H9 (cell line): ENCODE results near the gene DNAH1. TPM values are rescaled to one million over a fixed set of nuclear protein-coding genes. Genes with fewer than 3 reads are reported as not detected.
A peak's percentile ranks its signal among the peaks of the same experiment; 100 is the strongest.

ENCODE experiments used
- DNase-seq: peaks from one replicate; pipeline ENCODE4 v3.0.0-alpha.2; 2017
- H2AFZ ChIP-seq: one replicate; pipeline ENCODE4 v1.6.1; 2013; ENCODE audit warnings: mild to moderate bottlenecking, low read length, control low read depth, moderate library complexity
- H2AK5ac ChIP-seq: 2 replicates; pipeline ENCODE4 v1.6.1; 2013; ENCODE audit warnings: low read length, control low read depth, mixed read lengths; ENCODE audit not compliant: insufficient read length
- H2BK120ac ChIP-seq: one replicate; pipeline ENCODE4 v1.6.1; 2013; ENCODE audit warnings: low read depth, mild to moderate bottlenecking, low read length, control low read depth, inconsistent platforms; ENCODE audit not compliant: poor library complexity, severe bottlenecking
- H2BK12ac ChIP-seq: 2 replicates; pipeline ENCODE4 v1.6.1; 2013; ENCODE audit warnings: low read length, control low read depth, mixed read lengths, low read depth; ENCODE audit not compliant: insufficient read length
- H2BK15ac ChIP-seq: 2 replicates; pipeline ENCODE4 v1.6.1; 2013; ENCODE audit warnings: low read depth, low read length, control low read depth
- H2BK20ac ChIP-seq: one replicate; pipeline ENCODE4 v1.6.1; 2013; ENCODE audit warnings: low read depth, mild to moderate bottlenecking, low read length, control low read depth, inconsistent platforms; ENCODE audit not compliant: poor library complexity, severe bottlenecking
- H2BK5ac ChIP-seq: 2 replicates; pipeline ENCODE4 v1.6.1; 2013; ENCODE audit warnings: low read length, control low read depth, mixed read lengths; ENCODE audit not compliant: insufficient read length
- H3K14ac ChIP-seq: 2 replicates; pipeline ENCODE4 v1.6.1; 2013; ENCODE audit warnings: low read length, control low read depth; ENCODE audit not compliant: insufficient read depth
- H3K18ac ChIP-seq: 2 replicates; pipeline ENCODE4 v1.6.1; 2013; ENCODE audit warnings: low read depth, mild to moderate bottlenecking, mixed read lengths, low read length, control low read depth; ENCODE audit not compliant: insufficient read length
- H3K23ac ChIP-seq: 2 replicates; pipeline ENCODE4 v1.6.1; 2013; ENCODE audit warnings: low read length, control low read depth, mixed read lengths, low read depth; ENCODE audit not compliant: insufficient read length
- H3K23me2 ChIP-seq: 2 replicates; pipeline ENCODE4 v1.6.1; 2013; ENCODE audit warnings: low read depth, mild to moderate bottlenecking, mixed read lengths, low read length, control low read depth; ENCODE audit not compliant: insufficient read length, poor library complexity, severe bottlenecking
- H3K27ac ChIP-seq: 2 replicates; pipeline ENCODE4 v1.5.1; 2013; ENCODE audit warnings: low read length, control low read depth, mixed read lengths, low read depth; ENCODE audit not compliant: insufficient read length
- H3K27me3 ChIP-seq: 2 replicates; pipeline ENCODE4 v1.6.1; 2013; ENCODE audit warnings: low read length, control low read depth, inconsistent platforms; ENCODE audit not compliant: insufficient read depth
- H3K4ac ChIP-seq: 2 replicates; pipeline ENCODE4 v1.6.1; 2013; ENCODE audit warnings: low read depth, mild to moderate bottlenecking, control low read depth, inconsistent platforms, low read length, moderate library complexity
- H3K4me1 ChIP-seq: 2 replicates; pipeline ENCODE4 v1.6.1; 2013; ENCODE audit warnings: low read length, control low read depth, inconsistent platforms; ENCODE audit not compliant: insufficient read depth
- H3K4me2 ChIP-seq: 2 replicates; pipeline ENCODE4 v1.6.1; 2013; ENCODE audit warnings: low read length, control low read depth, mixed read lengths; ENCODE audit not compliant: insufficient read length, insufficient read depth
- H3K56ac ChIP-seq: 2 replicates; pipeline ENCODE4 v1.6.1; 2013; ENCODE audit warnings: low read depth, mild to moderate bottlenecking, mixed read lengths, low read length, control low read depth; ENCODE audit not compliant: insufficient read length
- H3K79me1 ChIP-seq: 2 replicates; pipeline ENCODE4 v1.6.1; 2013; ENCODE audit warnings: low read depth, mild to moderate bottlenecking, moderate library complexity, low read length, control low read depth, inconsistent platforms; ENCODE audit not compliant: insufficient read depth, poor library complexity, severe bottlenecking
- H3K79me2 ChIP-seq: 2 replicates; pipeline ENCODE4 v1.6.1; 2013; ENCODE audit warnings: low read length, control low read depth, inconsistent platforms; ENCODE audit not compliant: insufficient read depth
- H3K9ac ChIP-seq: 2 replicates; pipeline ENCODE4 v1.6.1; 2013; ENCODE audit warnings: low read length, control low read depth, mixed read lengths; ENCODE audit not compliant: insufficient read length; ENCODE audit errors: extremely low read depth
- H3K9me3 ChIP-seq: one replicate; pipeline ENCODE4 v1.6.1; 2013; ENCODE audit warnings: low read depth, low read length, inconsistent platforms; ENCODE audit not compliant: control insufficient read depth
- H3T11ph ChIP-seq: one replicate; pipeline ENCODE4 v1.6.1; 2013; ENCODE audit warnings: mild to moderate bottlenecking, low read length, control low read depth, inconsistent platforms
- H4K20me1 ChIP-seq: one replicate; pipeline ENCODE4 v1.6.1; 2013; ENCODE audit not compliant: control insufficient read depth, insufficient read length, insufficient read depth
- H4K5ac ChIP-seq: 2 replicates; pipeline ENCODE4 v1.6.1; 2013; ENCODE audit warnings: low read depth, mild to moderate bottlenecking, mixed read lengths, low read length, control low read depth; ENCODE audit not compliant: insufficient read length
- H4K8ac ChIP-seq: replicated peaks from 2 replicates; pipeline ENCODE4 v1.6.1; 2013; ENCODE audit warnings: low read length, control low read depth, mixed read lengths, low read depth; ENCODE audit not compliant: insufficient read length
- H4K91ac ChIP-seq: 2 replicates; pipeline ENCODE4 v1.6.1; 2013; ENCODE audit warnings: low read depth, mild to moderate bottlenecking, moderate library complexity, mixed read lengths, low read length, control low read depth; ENCODE audit not compliant: insufficient read length
- H3K27ac Mint-ChIP-seq, 3 experiments: 2 replicates in 2 of 3; 3 replicates in 1 of 3; pipeline ENCODE4 v1.8.0; 2020 to 2021; ENCODE audit warnings: mixed read lengths in 3 of 3, mild to moderate bottlenecking in 1 of 3, moderate library complexity in 1 of 3
- H3K27me3 Mint-ChIP-seq: 2 replicates; pipeline ENCODE4 v1.8.0; 2021; ENCODE audit warnings: low read depth, mild to moderate bottlenecking, moderate library complexity, mixed read lengths
- H3K36me3 Mint-ChIP-seq, 3 experiments: 2 replicates in 2 of 3; 3 replicates in 1 of 3; pipeline ENCODE4 v1.8.0; 2020 to 2021; ENCODE audit warnings: low read depth in 3 of 3, mixed read lengths in 3 of 3; ENCODE audit not compliant: insufficient read depth in 1 of 3
- H3K4me1 Mint-ChIP-seq, 2 experiments: 2 replicates each; pipeline ENCODE4 v1.8.0; 2020; ENCODE audit warnings: mixed read lengths in 2 of 2
- H3K4me3 Mint-ChIP-seq, 2 experiments: 2 replicates in 1 of 2; 3 replicates in 1 of 2; pipeline ENCODE4 v1.8.0; 2020 to 2021; ENCODE audit warnings: mild to moderate bottlenecking in 2 of 2, mixed read lengths in 2 of 2, moderate library complexity in 1 of 2
- H3K9me3 Mint-ChIP-seq, 2 experiments: 2 replicates in 1 of 2; 3 replicates in 1 of 2; pipeline ENCODE4 v1.8.0; 2020; ENCODE audit warnings: mild to moderate bottlenecking in 2 of 2, mixed read lengths in 2 of 2, moderate library complexity in 1 of 2
- WGBS: extraction: QIAGEN DNeasy Blood & Tissue Kit; methylation state at CpG from one replicate; pipeline ENCODE4 v1.1.7; 2013; ENCODE audit warnings: missing lambda C conversion rate, low lambda C conversion rate, mixed read lengths; ENCODE audit not compliant: insufficient read length; ENCODE audit errors: extremely low coverage; 5-methylcytosine and 5-hydroxymethylcytosine counted together
- total RNA-seq: library from RNA; stranded (reverse); gene quantifications from 2 replicates; pipeline ENCODE4 v1.2.1, GENCODE V29; 2021
- TF ChIP-seq, protein P1 (sequence below): fragments of 200-600 bp; sonication (generic); conservative IDR thresholded peaks from 3 replicates; pipeline ENCODE4 v1.8.0; 2021; ENCODE audit warnings: antibody characterized with exemption, mild to moderate bottlenecking

The DNAH1 gene
- total RNA-seq, 1 experiment from 2014 or later = 2.0 TPM

DNA sequence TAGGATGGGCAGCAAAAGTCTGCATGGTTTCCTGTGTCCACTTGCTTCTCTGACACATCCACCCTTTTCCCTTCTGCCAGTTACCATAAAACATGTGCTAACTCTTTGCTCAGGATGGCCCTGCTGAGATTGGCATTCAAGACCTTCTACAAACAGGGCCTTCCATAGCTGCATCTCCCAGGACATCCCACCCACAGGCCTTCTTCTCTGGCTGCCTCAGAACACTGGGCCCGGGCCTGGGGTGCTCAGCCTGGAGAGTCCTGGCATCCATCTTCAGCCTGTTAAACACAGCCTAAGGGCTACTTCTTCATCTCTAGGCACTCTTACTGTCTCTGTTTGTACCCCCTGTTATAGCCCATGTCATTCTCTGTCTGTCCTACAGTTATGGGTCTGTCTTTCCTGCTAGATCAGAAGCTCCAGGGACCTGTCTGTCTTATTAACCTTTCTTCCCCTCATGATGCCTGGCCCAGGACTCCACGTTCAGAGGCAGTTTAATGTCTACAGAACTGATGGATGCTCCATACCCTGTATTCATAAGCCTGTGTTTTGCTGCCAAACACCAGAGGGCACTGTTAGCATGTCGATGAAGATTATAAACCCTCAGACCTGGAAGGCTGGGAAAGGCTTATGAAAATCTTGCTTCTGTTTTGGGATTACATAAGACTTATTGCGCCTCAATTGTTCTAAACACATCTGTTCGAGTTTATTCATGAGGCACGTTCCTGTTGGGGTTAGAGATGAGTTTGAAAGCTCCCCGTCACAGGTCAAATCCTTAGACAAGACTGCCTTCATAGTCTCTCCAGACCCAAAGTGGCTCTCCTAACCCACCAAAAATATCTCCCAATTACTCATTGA lies 112.3 kb downstream of the DNAH1 start:
- no peak overlapping the region for H2BK5ac ChIP-seq

More for the DNA sequence above, 112.3 kb downstream of the DNAH1 start:
- H2BK12ac ChIP-seq = no peak overlapping the region
- peaks cover 2% of the 10 kb centered on the region; the same call in 1 of the 2 replicates for H3K27me3 Mint-ChIP-seq
- H3K27ac Mint-ChIP-seq = no peak overlapping the region
- H3K9ac ChIP-seq = no peak overlapping the region
- no peaks in the 10 kb centered on the region for H3K79me1 ChIP-seq
- H3K23me2 ChIP-seq = no peaks in the 10 kb centered on the region
- H2BK20ac ChIP-seq = no peak overlapping the region
- H4K91ac ChIP-seq = no peak overlapping the region
- H3T11ph ChIP-seq = no peak overlapping the region
- H3K14ac ChIP-seq = no peak overlapping the region
- H3K9me3 Mint-ChIP-seq = no peaks in the 10 kb centered on the region
- H2BK120ac ChIP-seq = no peak overlapping the region
- H3K79me2 ChIP-seq = no peaks in the 10 kb centered on the region
- H3K23ac ChIP-seq = no peak overlapping the region
- no peak overlapping the region for H2BK15ac ChIP-seq
- no peak overlapping the region for H2AFZ ChIP-seq
- no peak overlapping the region for H3K56ac ChIP-seq
- H3K9me3 ChIP-seq = no peaks in the 10 kb centered on the region
- no CpG with 5 or more reads among the region's 7 CpGs for WGBS
- H3K4me1 Mint-ChIP-seq = peaks cover 5 to 19% of the 10 kb centered on the region in 2 experiments
- no peaks in the 10 kb centered on the region for H3K27me3 ChIP-seq
- no peaks in the 10 kb centered on the region for H4K20me1 ChIP-seq
- no peak overlapping the region for H3K27ac ChIP-seq
- TF ChIP-seq, protein P1, sequence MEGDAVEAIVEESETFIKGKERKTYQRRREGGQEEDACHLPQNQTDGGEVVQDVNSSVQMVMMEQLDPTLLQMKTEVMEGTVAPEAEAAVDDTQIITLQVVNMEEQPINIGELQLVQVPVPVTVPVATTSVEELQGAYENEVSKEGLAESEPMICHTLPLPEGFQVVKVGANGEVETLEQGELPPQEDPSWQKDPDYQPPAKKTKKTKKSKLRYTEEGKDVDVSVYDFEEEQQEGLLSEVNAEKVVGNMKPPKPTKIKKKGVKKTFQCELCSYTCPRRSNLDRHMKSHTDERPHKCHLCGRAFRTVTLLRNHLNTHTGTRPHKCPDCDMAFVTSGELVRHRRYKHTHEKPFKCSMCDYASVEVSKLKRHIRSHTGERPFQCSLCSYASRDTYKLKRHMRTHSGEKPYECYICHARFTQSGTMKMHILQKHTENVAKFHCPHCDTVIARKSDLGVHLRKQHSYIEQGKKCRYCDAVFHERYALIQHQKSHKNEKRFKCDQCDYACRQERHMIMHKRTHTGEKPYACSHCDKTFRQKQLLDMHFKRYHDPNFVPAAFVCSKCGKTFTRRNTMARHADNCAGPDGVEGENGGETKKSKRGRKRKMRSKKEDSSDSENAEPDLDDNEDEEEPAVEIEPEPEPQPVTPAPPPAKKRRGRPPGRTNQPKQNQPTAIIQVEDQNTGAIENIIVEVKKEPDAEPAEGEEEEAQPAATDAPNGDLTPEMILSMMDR = peak; percentile 82
- H3K4me1 ChIP-seq = 0 out of 2 replicates have a peak, but pooled peaks cover under 1% of the 10 kb centered on the region
- H3K4me3 Mint-ChIP-seq = no peak overlapping the region
- H3K4me2 ChIP-seq = no peak overlapping the region
- H3K4ac ChIP-seq = no peak overlapping the region
- no peak overlapping the region for H4K5ac ChIP-seq
- no peak overlapping the region for H2AK5ac ChIP-seq
- peak; percentile 42 for DNase-seq
- H4K8ac ChIP-seq = no peak overlapping the region
- H3K18ac ChIP-seq = no peak overlapping the region
- no peaks in the 10 kb centered on the region for H3K36me3 Mint-ChIP-seq
